GM23248 (cell line): ENCODE results near the gene KIF12. TPM values are rescaled to one million over a fixed set of nuclear protein-coding genes. Genes with fewer than 3 reads are reported as not detected.
"Not testable (repeated sequence)": the region's sequence is repeated elsewhere in the genome, so short reads cannot be mapped to it uniquely, and the experiment has no call there.

Experiments used
- DNase-seq: peaks from one replicate; pipeline ENCODE4 v3.0.0-alpha.2; 2015
- H2AFZ ChIP-seq: fragments of 200-600 bp; sonication (generic); 2 replicates; pipeline ENCODE4 v1.6.1; 2016; ENCODE audit warnings: antibody characterized with exemption
- H3F3A ChIP-seq: fragments of 200-600 bp; sonication (generic); 2 replicates; pipeline ENCODE4 v1.6.1; 2016; ENCODE audit warnings: mild to moderate bottlenecking, antibody characterized with exemption, mixed run types; ENCODE audit not compliant: insufficient read depth
- H3K27ac ChIP-seq: fragments of 200-600 bp; sonication (generic); 2 replicates; pipeline ENCODE4 v1.5.1; 2016; ENCODE audit warnings: mild to moderate bottlenecking
- H3K27me3 ChIP-seq: fragments of 200-600 bp; sonication (generic); replicated peaks from 2 replicates; pipeline ENCODE4 v1.6.1; 2016; ENCODE audit warnings: mild to moderate bottlenecking; ENCODE audit not compliant: insufficient read depth
- H3K36me3 ChIP-seq: fragments of 200-600 bp; sonication (generic); 2 replicates; pipeline ENCODE4 v1.6.1; 2016; ENCODE audit warnings: low read depth, mild to moderate bottlenecking
- H3K4me1 ChIP-seq: fragments of 200-600 bp; sonication (generic); 2 replicates; pipeline ENCODE4 v1.6.1; 2016; ENCODE audit warnings: mild to moderate bottlenecking; ENCODE audit not compliant: insufficient read depth
- H3K4me2 ChIP-seq: fragments of 200-600 bp; sonication (generic); one replicate; pipeline ENCODE4 v1.6.1; 2016; ENCODE audit warnings: mild to moderate bottlenecking; ENCODE audit not compliant: unreplicated experiment
- H3K4me3 ChIP-seq: fragments of 200-600 bp; sonication (generic); 2 replicates; pipeline ENCODE4 v1.5.1; 2016; ENCODE audit warnings: mild to moderate bottlenecking
- H3K79me2 ChIP-seq: fragments of 200-600 bp; sonication (generic); 2 replicates; pipeline ENCODE4 v1.6.1; 2016; ENCODE audit warnings: mild to moderate bottlenecking; ENCODE audit not compliant: insufficient read depth
- H3K9ac ChIP-seq: fragments of 200-600 bp; sonication (generic); 2 replicates; pipeline ENCODE4 v1.6.1; 2016; ENCODE audit warnings: mild to moderate bottlenecking
- H3K9me2 ChIP-seq: fragments of 200-600 bp; sonication (generic); 2 replicates; pipeline ENCODE4 v1.6.1; 2016; ENCODE audit warnings: mixed run types, mild to moderate bottlenecking, moderate library complexity; ENCODE audit not compliant: insufficient read depth
- H3K9me3 ChIP-seq: fragments of 200-600 bp; sonication (generic); one replicate; pipeline ENCODE4 v1.6.1; 2017; ENCODE audit warnings: low read depth
- H4K20me1 ChIP-seq: fragments of 200-600 bp; sonication (generic); 2 replicates; pipeline ENCODE4 v1.6.0; 2016; ENCODE audit not compliant: insufficient read depth
- EZH2 ChIP-seq: fragments of 200-600 bp; sonication (generic); IDR thresholded peaks from 2 replicates; pipeline ENCODE4 v1.6.1; 2018; ENCODE audit warnings: antibody characterized with exemption, mild to moderate bottlenecking; ENCODE audit not compliant: insufficient read depth, poor library complexity, severe bottlenecking
- EZH2phosphoT487 ChIP-seq: fragments of 200-600 bp; sonication (generic); IDR thresholded peaks from 2 replicates; pipeline ENCODE4 v1.6.1; 2018; ENCODE audit warnings: antibody characterized with exemption, moderate library complexity, mild to moderate bottlenecking, low read depth; ENCODE audit not compliant: insufficient read depth
- WGBS, 2 experiments: methylation state at CpG; one replicate each; pipeline ENCODE4 v1.1.6; 2015 to 2017; ENCODE audit warnings: low lambda C conversion rate in 2 of 2, low coverage in 1 of 2; ENCODE audit errors: missing lambda C conversion rate in 2 of 2; 5-methylcytosine and 5-hydroxymethylcytosine counted together
- in situ Hi-C: fragments of 300-500 bp; cut with MboI; formaldehyde crosslinking; loops from 2 replicates; pipeline ENCODE4 v1.15.0; 2020
- polyA plus RNA-seq: library from polyadenylated mRNA; unstranded; fragments of >200 nt; fragmentation: Nextera tagmentation; extraction: Ambion mirVana; gene quantifications from 2 replicates; pipeline ENCODE4 v1.2.1, GENCODE V29; 2016
- total RNA-seq: library from RNA; depleted of rRNA; stranded (reverse); fragments of >200 nt; shearing (Covaris generic); gene quantifications from 2 replicates; pipeline ENCODE4 v1.2.3, GENCODE V29; 2014

Gene KIF12
- total and polyA plus RNA-seq, 2 experiments from 2014 or later = not detected

- H3K9me3 ChIP-seq = no peaks in the 10 kb centered on the region
- no peaks in the 10 kb centered on the region for H3K27me3 ChIP-seq
- H3K79me2 ChIP-seq = no peaks in the 10 kb centered on the region
- no peaks in the 10 kb centered on the region for H3K36me3 ChIP-seq
- 85 to 91% methylated on average over 6 of the region's 6 CpGs for WGBS, 2 experiments
- no peak overlapping the region for H3K9ac ChIP-seq
- no peaks in the 10 kb centered on the region for H4K20me1 ChIP-seq
- TF ChIP-seq EZH2phosphoT487 = no peak
- no peak overlapping the region for H2AFZ ChIP-seq
- in situ Hi-C loops = no loop called here
- no peak overlapping the region for H3K4me2 ChIP-seq
- H3F3A ChIP-seq = peaks cover 4% of the 10 kb centered on the region; the same call in 1 of the 2 replicates
- no peak for DNase-seq
- H3K4me1 ChIP-seq = no peaks in the 10 kb centered on the region
- no peaks in the 10 kb centered on the region for H3K9me2 ChIP-seq
- no peak overlapping the region for H3K4me3 ChIP-seq
- H3K27ac ChIP-seq = no peak overlapping the region
Observed at GRCh38 chr9:114086009-114086408, 13.1 kb downstream of the KIF12 start.

GRCh38 chr9:114085387-114085789 is 13.7 kb downstream of the KIF12 start:
- Histone ChIP-seq H3K27me3 (0 out of 2 replicates have a peak, but pooled peaks cover 3% of the 10 kb centered on the region), H3K9ac (no peak overlapping the region), H3K36me3 (no peaks in the 10 kb centered on the region), H3K9me3 (no peaks in the 10 kb centered on the region), H3K4me3 (no peak overlapping the region), H3K4me1 (no peaks in the 10 kb centered on the region), H2AFZ (no peak overlapping the region), H4K20me1 (no peaks in the 10 kb centered on the region), H3K9me2 (no peaks in the 10 kb centered on the region), H3K27ac (no peak overlapping the region), H3K79me2 (no peaks in the 10 kb centered on the region), H3K4me2 (no peak overlapping the region), H3F3A (peaks cover 4% of the 10 kb centered on the region; the same call in 1 of the 2 replicates)
- in situ Hi-C loops = no loop called here
- no peak for TF ChIP-seq EZH2phosphoT487
- TF ChIP-seq EZH2 = no peak
- WGBS, 2 experiments = 91 to 99% methylated on average over 8 to 9 of the region's 9 CpGs
- DNase-seq = no peak

- Histone ChIP-seq H3K9me3 (no peaks in the 10 kb centered on the region), H3K4me2 (no peak overlapping the region), H3F3A (peaks cover 4% of the 10 kb centered on the region; the same call in 1 of the 2 replicates), H3K27ac (no peak overlapping the region), H2AFZ (no peak overlapping the region), H3K4me3 (no peak overlapping the region), H3K79me2 (no peaks in the 10 kb centered on the region), H3K27me3 (peaks cover 9% of the 10 kb centered on the region; the same call in 1 of the 2 replicates), H3K9me2 (no peaks in the 10 kb centered on the region), H3K36me3 (no peaks in the 10 kb centered on the region), H4K20me1 (no peaks in the 10 kb centered on the region), H3K9ac (no peak overlapping the region), H3K4me1 (no peaks in the 10 kb centered on the region)
- 42 to 51% methylated on average over 11 of the region's 11 CpGs for WGBS, 2 experiments
- TF ChIP-seq EZH2phosphoT487 (no peak), EZH2 (no peak)
- in situ Hi-C loops = no loop called here
- DNase-seq = peak; percentile 15
Observed at GRCh38 chr9:114084282-114085073, 14.6 kb downstream of the KIF12 start.

- H3K27ac ChIP-seq = no peak overlapping the region
- H3K36me3 ChIP-seq = no peaks in the 10 kb centered on the region
- 84 to 86% methylated on average over 6 of the region's 6 CpGs for WGBS, 2 experiments
- H3K9me2 ChIP-seq = no peaks in the 10 kb centered on the region
- peaks cover 4% of the 10 kb centered on the region; the same call in 1 of the 2 replicates for H3F3A ChIP-seq
- no peak overlapping the region for H3K4me3 ChIP-seq
- no peak overlapping the region for H2AFZ ChIP-seq
- no peak for DNase-seq
- H3K9me3 ChIP-seq = no peaks in the 10 kb centered on the region
- no peak for TF ChIP-seq EZH2phosphoT487
- TF ChIP-seq EZH2 = no peak
- in situ Hi-C loops = no loop called here
- H3K4me2 ChIP-seq = no peak overlapping the region
- no peaks in the 10 kb centered on the region for H4K20me1 ChIP-seq
- no peaks in the 10 kb centered on the region for H3K4me1 ChIP-seq
- H3K27me3 ChIP-seq = peaks cover 9% of the 10 kb centered on the region; the same call in 1 of the 2 replicates
- no peaks in the 10 kb centered on the region for H3K79me2 ChIP-seq
- no peak overlapping the region for H3K9ac ChIP-seq
Observed at GRCh38 chr9:114083666-114084065, 15.4 kb downstream of the KIF12 start.

GRCh38 chr9:114082763-114083412 is 16.2 kb downstream of the KIF12 start:
- H3K4me3 ChIP-seq, H3K9ac ChIP-seq, H3K79me2 ChIP-seq, H3F3A ChIP-seq, H3K9me2 ChIP-seq, DNase-seq, H4K20me1 ChIP-seq, H3K27me3 ChIP-seq, H3K4me1 ChIP-seq, H3K27ac ChIP-seq, H3K36me3 ChIP-seq, in situ Hi-C loops, H3K9me3 ChIP-seq: not testable (repeated sequence)
- Histone ChIP-seq H3K4me2 (peak overlapping the region; percentile 16), H2AFZ (peak overlapping the region; percentile 32; the same call in 1 of the 2 replicates)
- 32 to 33% methylated on average over 13 of the region's 13 CpGs for WGBS, 2 experiments
